Keratinocyte (primary cell): Measurements from ENCODE around the gene CCDC86. TPM values are rescaled to one million over a fixed set of nuclear protein-coding genes. Genes with fewer than 3 reads are reported as not detected.

ENCODE experiments used
- DNase-seq: peaks from one replicate; pipeline ENCODE4 v3.0.0-alpha.2; 2011; ENCODE audit warnings: low read depth, missing footprints, low spot score
- FAIRE-seq: peaks from 2 replicates; lab custom pipeline; 2011; peaks lifted over from hg19 to GRCh38; lab: Jason Lieb, UNC
- H2AFZ ChIP-seq: 2 replicates; pipeline ENCODE4 v1.6.0; 2012; ENCODE audit warnings: low read length, control low read depth, inconsistent platforms; ENCODE audit not compliant: control insufficient read depth
- H3K27ac ChIP-seq: 2 replicates; pipeline ENCODE4 v1.5.1; 2011; ENCODE audit warnings: low read length; ENCODE audit not compliant: control insufficient read depth, insufficient read depth
- H3K27me3 ChIP-seq: 3 replicates; pipeline ENCODE4 v1.6.0; 2011; ENCODE audit warnings: low read length; ENCODE audit not compliant: control insufficient read depth, insufficient read depth; ENCODE audit errors: extremely low read depth
- H3K36me3 ChIP-seq, 2 experiments: 2 replicates in 1 of 2; 3 replicates in 1 of 2; pipeline ENCODE4 v1.5.1; 2011; ENCODE audit warnings: low read length in 2 of 2, mild to moderate bottlenecking in 1 of 2; ENCODE audit not compliant: control insufficient read depth in 2 of 2, insufficient read depth in 2 of 2; ENCODE audit errors: extremely low read depth in 1 of 2
- H3K4me1 ChIP-seq: 3 replicates; pipeline ENCODE4 v1.5.1; 2011; ENCODE audit warnings: low read length; ENCODE audit not compliant: control insufficient read depth, insufficient read depth; ENCODE audit errors: extremely low read depth
- H3K4me2 ChIP-seq: 3 replicates; pipeline ENCODE4 v1.6.0; 2011; ENCODE audit warnings: low read depth, low read length; ENCODE audit not compliant: control insufficient read depth, insufficient read depth; ENCODE audit errors: extremely low read depth
- H3K4me3 ChIP-seq, 3 experiments: fragments of 200-600 bp in 1 of 3; sonication (generic) in 1 of 3; 2 replicates in 2 of 3; 3 replicates in 1 of 3; pipeline ENCODE4 v1.5.1; 2011 to 2016; ENCODE audit warnings: low read length in 3 of 3, mild to moderate bottlenecking in 3 of 3, control low read depth in 2 of 3, inconsistent platforms in 1 of 3, low read depth in 1 of 3, mixed read lengths in 1 of 3, mixed run types in 1 of 3, moderate library complexity in 1 of 3; ENCODE audit not compliant: control insufficient read depth in 2 of 3, insufficient read depth in 2 of 3; ENCODE audit errors: extremely low read depth in 1 of 3
- H3K79me2 ChIP-seq: 2 replicates; pipeline ENCODE4 v1.6.0; 2012; ENCODE audit warnings: low read length; ENCODE audit not compliant: control insufficient read depth, insufficient read depth
- H3K9ac ChIP-seq: 3 replicates; pipeline ENCODE4 v1.6.0; 2011; ENCODE audit warnings: low read length; ENCODE audit not compliant: control insufficient read depth, insufficient read depth; ENCODE audit errors: extremely low read depth
- H3K9me1 ChIP-seq: 3 replicates; pipeline ENCODE4 v1.6.0; 2011; ENCODE audit warnings: low read length; ENCODE audit not compliant: control insufficient read depth, insufficient read depth; ENCODE audit errors: extremely low read depth
- H3K9me3 ChIP-seq: 2 replicates; pipeline ENCODE4 v1.5.1; 2012; ENCODE audit warnings: low read depth, low read length; ENCODE audit not compliant: control insufficient read depth
- H4K20me1 ChIP-seq: 3 replicates; pipeline ENCODE4 v1.6.0; 2011; ENCODE audit warnings: low read length; ENCODE audit not compliant: control insufficient read depth, insufficient read depth; ENCODE audit errors: extremely low read depth
- EZH2 ChIP-seq: IDR thresholded peaks from one replicate; pipeline ENCODE4 v1.6.1; 2012; ENCODE audit warnings: inconsistent platforms, mild to moderate bottlenecking, low read length, moderate library complexity
- dilution Hi-C: fragments of 300-500 bp; cut with MboI; formaldehyde crosslinking; loops from one replicate; pipeline ENCODE4 v1.7.0; 2020; ENCODE audit warnings: low sequenced_read_pairs; ENCODE audit not compliant: extremely low pct_ligation_motif_present
- polyA plus RNA-seq, 5 experiments: library from polyadenylated mRNA; depleted of rRNA in 3 of 5; stranded (reverse) in 3 of 5; stranded (forward) in 1 of 5; unstranded in 1 of 5; fragments of >200 nt; gene quantifications; 1 replicate in 1 of 5; 2 replicates in 3 of 5; 3 replicates in 1 of 5; pipeline versions ENCODE4 v1.2.1 to v1.2.3, GENCODE V29; 2011 to 2012; ENCODE audit warnings: missing spikeins in 2 of 5, low read depth in 1 of 5, low replicate concordance in 1 of 5
- TF ChIP-seq, protein P1 (sequence below), 3 experiments: IDR thresholded peaks in 1 of 3; conservative IDR thresholded peaks in 1 of 3; optimal IDR thresholded peaks in 1 of 3; 2 replicates in 2 of 3; 3 replicates in 1 of 3; pipeline versions ENCODE3 to v1.5.1; 2011; ENCODE audit warnings: low read length in 3 of 3, mild to moderate bottlenecking in 3 of 3, moderate library complexity in 2 of 3, control low read depth in 1 of 3, inconsistent platforms in 1 of 3; ENCODE audit not compliant: insufficient read depth in 2 of 3; ENCODE audit errors: extremely low read depth in 1 of 3

The CCDC86 gene
- polyA plus RNA-seq, 1 donor (not counting 4 experiments of a cell fraction or from before 2014, with no cell fraction given), result 29.3 TPM

DNA sequence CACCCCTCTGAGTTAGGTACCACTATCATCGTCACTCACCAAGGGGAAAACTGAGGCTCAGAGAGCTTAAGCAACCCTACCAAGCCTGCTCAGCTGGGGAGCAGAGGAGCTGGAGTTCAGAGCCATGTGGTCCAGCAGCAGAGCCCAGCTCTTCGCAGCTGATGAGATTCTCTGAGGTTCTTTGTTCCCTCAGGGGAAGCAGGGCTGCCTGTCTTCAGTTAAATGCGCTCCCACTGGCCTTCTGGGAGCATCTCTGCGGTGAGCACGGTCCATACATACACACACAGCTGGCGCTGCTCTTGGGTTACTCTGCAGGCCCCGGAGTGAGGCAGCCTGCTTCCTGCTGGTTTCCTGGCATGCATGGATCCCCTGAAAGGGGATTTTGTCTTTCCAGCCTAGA is 19.0 kb downstream of the CCDC86 start:
- Histone ChIP-seq H3K9me1 (no peaks in the 10 kb centered on the region), H3K4me2 (no peak overlapping the region), H3K79me2 (no peaks in the 10 kb centered on the region), H3K4me1 (no peaks in the 10 kb centered on the region), H4K20me1 (no peaks in the 10 kb centered on the region), H3K27ac (no peak overlapping the region), H2AFZ (no peak overlapping the region), H3K9ac (no peak overlapping the region), H3K27me3 (no peaks in the 10 kb centered on the region), H3K9me3 (no peaks in the 10 kb centered on the region), H3K36me3 (no peaks in the 10 kb centered on the region), H3K4me3 (no peak overlapping the region)
- no peak for FAIRE-seq
- DNase-seq, result no peak
- no peak for TF ChIP-seq EZH2
- TF ChIP-seq, protein P1, sequence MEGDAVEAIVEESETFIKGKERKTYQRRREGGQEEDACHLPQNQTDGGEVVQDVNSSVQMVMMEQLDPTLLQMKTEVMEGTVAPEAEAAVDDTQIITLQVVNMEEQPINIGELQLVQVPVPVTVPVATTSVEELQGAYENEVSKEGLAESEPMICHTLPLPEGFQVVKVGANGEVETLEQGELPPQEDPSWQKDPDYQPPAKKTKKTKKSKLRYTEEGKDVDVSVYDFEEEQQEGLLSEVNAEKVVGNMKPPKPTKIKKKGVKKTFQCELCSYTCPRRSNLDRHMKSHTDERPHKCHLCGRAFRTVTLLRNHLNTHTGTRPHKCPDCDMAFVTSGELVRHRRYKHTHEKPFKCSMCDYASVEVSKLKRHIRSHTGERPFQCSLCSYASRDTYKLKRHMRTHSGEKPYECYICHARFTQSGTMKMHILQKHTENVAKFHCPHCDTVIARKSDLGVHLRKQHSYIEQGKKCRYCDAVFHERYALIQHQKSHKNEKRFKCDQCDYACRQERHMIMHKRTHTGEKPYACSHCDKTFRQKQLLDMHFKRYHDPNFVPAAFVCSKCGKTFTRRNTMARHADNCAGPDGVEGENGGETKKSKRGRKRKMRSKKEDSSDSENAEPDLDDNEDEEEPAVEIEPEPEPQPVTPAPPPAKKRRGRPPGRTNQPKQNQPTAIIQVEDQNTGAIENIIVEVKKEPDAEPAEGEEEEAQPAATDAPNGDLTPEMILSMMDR (optimal IDR thresholded peaks at IDR 0.05 in 1 of 3, IDR thresholded peaks at IDR 0.05 in 1 of 3, conservative IDR thresholded peaks at IDR 0.05 in 1 of 3; ENCODE audit: extremely low read depth in 1 of 3, insufficient read depth in 2 of 3, low read length in 3 of 3), result no peak
- dilution Hi-C loops, result no loop called here

DNA sequence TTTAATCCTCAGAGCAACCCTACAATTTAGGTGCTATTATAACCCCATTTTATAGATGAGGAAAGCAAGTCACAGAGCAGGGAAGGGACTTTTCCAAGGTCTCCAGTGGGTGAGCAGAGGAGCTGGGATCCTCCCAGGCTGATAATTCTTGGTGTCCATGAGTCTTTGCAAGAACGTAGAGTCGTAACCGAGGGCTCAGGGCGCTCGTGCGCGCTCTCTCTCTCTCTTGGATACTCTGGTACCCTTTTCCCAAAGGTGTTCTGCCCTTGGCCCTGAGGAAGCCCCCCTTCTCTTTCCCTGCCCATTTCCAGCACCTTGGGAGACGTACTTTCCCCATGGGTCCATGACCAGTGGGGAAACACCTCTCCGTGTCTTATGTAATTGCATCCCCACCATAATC is 20.3 kb downstream of the CCDC86 start:
- Histone ChIP-seq H3K27ac (no peak overlapping the region), H3K4me2 (no peak overlapping the region), H3K9me1 (no peaks in the 10 kb centered on the region), H3K9me3 (no peaks in the 10 kb centered on the region), H4K20me1 (no peaks in the 10 kb centered on the region), H3K79me2 (no peaks in the 10 kb centered on the region), H3K36me3 (no peaks in the 10 kb centered on the region), H3K4me3 (no peak overlapping the region), H2AFZ (no peak overlapping the region), H3K9ac (no peak overlapping the region), H3K4me1 (no peaks in the 10 kb centered on the region), H3K27me3 (no peaks in the 10 kb centered on the region)
- TF ChIP-seq EZH2, result no peak
- TF ChIP-seq, protein P1 (optimal IDR thresholded peaks at IDR 0.05 in 1 of 3, IDR thresholded peaks at IDR 0.05 in 1 of 3, conservative IDR thresholded peaks at IDR 0.05 in 1 of 3; ENCODE audit: extremely low read depth in 1 of 3, insufficient read depth in 2 of 3, low read length in 3 of 3), result no peak
- dilution Hi-C loops, result no loop called here
- no peak for DNase-seq
- no peak for FAIRE-seq
